ENCODE data around the gene SEMA3E.
A peak's percentile ranks its signal among the peaks of the same experiment; 100 is the strongest.

SEMA3E gene

GRCh38 chr7:83326223-83326622, 322.7 kb downstream of the SEMA3E start:
- Histone ChIP-seq H3K4me2 (ENCODE audit: low read length) (no peak overlapping the region), H3K27me3 (ENCODE audit: insufficient read depth, low read length) (no peaks in the 10 kb centered on the region), H3K27ac (ENCODE audit: low read depth, low read length, poor library complexity, severe bottlenecking) (no peak overlapping the region), H3K4me1 (ENCODE audit: insufficient read depth, low read length, severe bottlenecking) (no peaks in the 10 kb centered on the region), H3K9me3 (ENCODE audit: low read length) (no peaks in the 10 kb centered on the region), H3K79me2 (ENCODE audit: insufficient read depth, low read length) (no peaks in the 10 kb centered on the region), H2AFZ (ENCODE audit: low read length) (no peak overlapping the region), H3F3A (ENCODE audit: insufficient read depth, low read length) (no peaks in the 10 kb centered on the region), H4K20me1 (ENCODE audit: insufficient read depth, low read length) (no peaks in the 10 kb centered on the region), H3K36me3 (ENCODE audit: insufficient read depth, low read length) (no peaks in the 10 kb centered on the region), H3K9me2 (ENCODE audit: low read depth, low read length) (no peaks in the 10 kb centered on the region), H3K9ac (ENCODE audit: low read length) (no peak overlapping the region), H3K4me3 (ENCODE audit: low read depth, low read length, poor library complexity, severe bottlenecking) (no peak overlapping the region)
- TF ChIP-seq EZH2 (IDR thresholded peaks at IDR 0.05; ENCODE audit: borderline replicate concordance, low read length) (no peak), CTCF (IDR thresholded peaks at IDR 0.05; ENCODE audit: low read length) (no peak)

GRCh38 chr7:83325083-83325482, 323.9 kb downstream of the SEMA3E start:
- no peaks in the 10 kb centered on the region for H3K4me1 ChIP-seq (ENCODE audit: insufficient read depth, low read length, severe bottlenecking)
- no peaks in the 10 kb centered on the region for H4K20me1 ChIP-seq (ENCODE audit: insufficient read depth, low read length)
- TF ChIP-seq CTCF (IDR thresholded peaks at IDR 0.05; ENCODE audit: low read length) (peak; percentile 24; the same call in 1 of the 2 replicates), EZH2 (IDR thresholded peaks at IDR 0.05; ENCODE audit: borderline replicate concordance, low read length) (no peak)
- no peaks in the 10 kb centered on the region for H3K27me3 ChIP-seq (ENCODE audit: insufficient read depth, low read length)
- no peak overlapping the region for H3K4me3 ChIP-seq (ENCODE audit: low read depth, low read length, poor library complexity, severe bottlenecking)
- no peak overlapping the region for H3K4me2 ChIP-seq (ENCODE audit: low read length)
- H3K36me3 ChIP-seq (ENCODE audit: insufficient read depth, low read length): no peaks in the 10 kb centered on the region
- no peaks in the 10 kb centered on the region for H3F3A ChIP-seq (ENCODE audit: insufficient read depth, low read length)
- no peak overlapping the region for H3K27ac ChIP-seq (ENCODE audit: low read depth, low read length, poor library complexity, severe bottlenecking)
- H2AFZ ChIP-seq (ENCODE audit: low read length): no peak overlapping the region
- H3K9me2 ChIP-seq (ENCODE audit: low read depth, low read length): no peaks in the 10 kb centered on the region
- no peaks in the 10 kb centered on the region for H3K9me3 ChIP-seq (ENCODE audit: low read length)
- H3K9ac ChIP-seq (ENCODE audit: low read length): no peak overlapping the region
- no peaks in the 10 kb centered on the region for H3K79me2 ChIP-seq (ENCODE audit: insufficient read depth, low read length)

GRCh38 chr7:83324596-83324995, 324.3 kb downstream of the SEMA3E start:
- Histone ChIP-seq H3K27ac (ENCODE audit: low read depth, low read length, poor library complexity, severe bottlenecking) (no peak overlapping the region), H4K20me1 (ENCODE audit: insufficient read depth, low read length) (no peaks in the 10 kb centered on the region), H3F3A (ENCODE audit: insufficient read depth, low read length) (no peaks in the 10 kb centered on the region), H3K9me3 (ENCODE audit: low read length) (no peaks in the 10 kb centered on the region), H3K9ac (ENCODE audit: low read length) (no peak overlapping the region), H3K79me2 (ENCODE audit: insufficient read depth, low read length) (no peaks in the 10 kb centered on the region), H3K36me3 (ENCODE audit: insufficient read depth, low read length) (no peaks in the 10 kb centered on the region), H3K4me2 (ENCODE audit: low read length) (no peak overlapping the region), H3K9me2 (ENCODE audit: low read depth, low read length) (no peaks in the 10 kb centered on the region), H3K4me3 (ENCODE audit: low read depth, low read length, poor library complexity, severe bottlenecking) (no peak overlapping the region), H2AFZ (ENCODE audit: low read length) (no peak overlapping the region), H3K4me1 (ENCODE audit: insufficient read depth, low read length, severe bottlenecking) (no peaks in the 10 kb centered on the region), H3K27me3 (ENCODE audit: insufficient read depth, low read length) (no peaks in the 10 kb centered on the region)
- no peak for TF ChIP-seq CTCF (IDR thresholded peaks at IDR 0.05; ENCODE audit: low read length)
- no peak for TF ChIP-seq EZH2 (IDR thresholded peaks at IDR 0.05; ENCODE audit: borderline replicate concordance, low read length)

All from OCI-LY1 (cell line).